GM23248 (cell line): ENCODE results near the gene SERPINE3.

ENCODE experiments used
- EZH2 ChIP-seq: fragments of 200-600 bp; sonication (generic); IDR thresholded peaks from 2 replicates; pipeline ENCODE4 v1.6.1; 2018; ENCODE audit warnings: antibody characterized with exemption, mild to moderate bottlenecking; ENCODE audit not compliant: insufficient read depth, poor library complexity, severe bottlenecking
- EZH2phosphoT487 ChIP-seq: fragments of 200-600 bp; sonication (generic); IDR thresholded peaks from 2 replicates; pipeline ENCODE4 v1.6.1; 2018; ENCODE audit warnings: antibody characterized with exemption, moderate library complexity, mild to moderate bottlenecking, low read depth; ENCODE audit not compliant: insufficient read depth

- no peak for TF ChIP-seq EZH2
- TF ChIP-seq EZH2phosphoT487 = no peak
Measured at GRCh38 chr13:51317262-51317661, 22.2 kb upstream of the SERPINE3 start.
